ENCODE measurements around the gene SYT1.

DNA sequence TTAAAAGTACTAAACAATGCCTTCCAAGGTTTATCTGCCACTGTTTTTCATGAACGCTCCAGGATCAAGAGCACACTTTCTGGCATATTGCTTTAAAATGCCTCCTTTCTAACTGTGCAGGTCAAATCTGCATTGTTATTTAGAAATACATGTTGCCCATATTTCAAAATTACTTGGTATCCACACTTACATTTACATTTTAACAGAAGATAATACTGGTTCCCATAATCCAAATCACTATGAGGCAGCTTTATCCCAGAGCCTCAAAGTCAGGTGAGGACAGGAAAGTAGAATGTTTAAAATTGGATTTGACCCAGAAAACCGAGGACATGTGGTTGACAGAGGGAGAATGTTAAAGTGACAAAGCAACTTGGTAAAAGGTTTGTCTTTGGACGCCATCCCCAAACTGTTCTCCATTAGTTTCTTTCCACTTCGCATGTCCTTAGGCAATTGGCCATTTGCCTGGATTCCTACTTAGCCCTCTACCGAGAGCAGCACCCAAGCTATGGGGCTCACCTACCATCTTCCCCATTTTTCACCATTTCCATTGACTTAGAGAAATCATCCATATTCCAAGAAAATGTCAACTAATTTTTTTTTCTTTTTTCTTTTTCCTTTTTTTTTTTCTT is 473.2 kb downstream of the SYT1 start:
- no peak for TF ChIP-seq GATA3 (IDR thresholded peaks at IDR 0.05; ENCODE audit: low read depth, low read length)
- no peak for TF ChIP-seq GATA2 (IDR thresholded peaks at IDR 0.05; ENCODE audit: low read depth, low read length)
